OCI-LY1 (cell line): ENCODE measurements around the gene FBLN2.

Experiments
- H2AFZ ChIP-seq: fragments of 200-600 bp; sonication (generic), shearing (Covaris generic); 2 replicates; pipeline ENCODE4 v1.6.0; 2014; ENCODE audit warnings: antibody characterized with exemption, mild to moderate bottlenecking, low read length
- H3F3A ChIP-seq: fragments of 200-600 bp; sonication (generic), shearing (Covaris generic); 2 replicates; pipeline ENCODE4 v1.6.0; 2014; ENCODE audit warnings: mild to moderate bottlenecking, antibody characterized with exemption, low read length, moderate library complexity; ENCODE audit not compliant: insufficient read depth
- H3K27ac ChIP-seq: fragments of 200-600 bp; sonication (generic); 2 replicates; pipeline ENCODE4 v1.5.1; 2014; ENCODE audit warnings: low read length, mixed run types, mild to moderate bottlenecking, low read depth; ENCODE audit not compliant: poor library complexity, severe bottlenecking
- H3K27me3 ChIP-seq: fragments of 200-600 bp; sonication (generic); 2 replicates; pipeline ENCODE4 v1.6.0; 2014; ENCODE audit warnings: antibody characterized with exemption, mild to moderate bottlenecking, low read length, moderate library complexity; ENCODE audit not compliant: insufficient read depth
- H3K36me3 ChIP-seq: fragments of 200-600 bp; sonication (generic); 2 replicates; pipeline ENCODE4 v1.6.1; 2014; ENCODE audit warnings: mild to moderate bottlenecking, antibody characterized with exemption, low read length, moderate library complexity, mixed read lengths; ENCODE audit not compliant: insufficient read depth
- H3K4me1 ChIP-seq: fragments of 200-600 bp; sonication (generic); 2 replicates; pipeline ENCODE4 v1.5.1; 2014; ENCODE audit warnings: mild to moderate bottlenecking, low read length, moderate library complexity; ENCODE audit not compliant: insufficient read depth, severe bottlenecking
- H3K4me2 ChIP-seq: fragments of 200-600 bp; sonication (generic), shearing (Covaris generic); 2 replicates; pipeline ENCODE4 v1.6.1; 2014; ENCODE audit warnings: low read length
- H3K4me3 ChIP-seq: fragments of 200-600 bp; sonication (generic); 2 replicates; pipeline ENCODE4 v1.5.1; 2014; ENCODE audit warnings: low read length, low read depth, mild to moderate bottlenecking, mixed read lengths; ENCODE audit not compliant: poor library complexity, severe bottlenecking
- H3K79me2 ChIP-seq: fragments of 200-600 bp; shearing (Covaris generic); 2 replicates; pipeline ENCODE4 v1.6.1; 2016; ENCODE audit warnings: mixed run types, low read length, mixed read lengths; ENCODE audit not compliant: insufficient read depth
- H3K9ac ChIP-seq: fragments of 200-600 bp; sonication (generic), shearing (Covaris generic); 2 replicates; pipeline ENCODE4 v1.6.1; 2014; ENCODE audit warnings: mild to moderate bottlenecking, low read length, mixed read lengths
- H3K9me2 ChIP-seq: fragments of 200-600 bp; sonication (generic), shearing (Covaris generic); 2 replicates; pipeline ENCODE4 v1.6.1; 2014; ENCODE audit warnings: low read depth, mild to moderate bottlenecking, low read length, mixed read lengths
- H3K9me3 ChIP-seq: fragments of 200-600 bp; shearing (Covaris generic); 2 replicates; pipeline ENCODE4 v1.6.1; 2014; ENCODE audit warnings: low read length, mixed read lengths
- H4K20me1 ChIP-seq: fragments of 200-600 bp; sonication (generic), shearing (Covaris generic); 2 replicates; pipeline ENCODE4 v1.6.0; 2016; ENCODE audit warnings: mild to moderate bottlenecking, low read length; ENCODE audit not compliant: insufficient read depth
- EZH2 ChIP-seq: fragments of 200-600 bp; sonication (generic), shearing (Covaris generic); IDR thresholded peaks from 2 replicates; pipeline ENCODE4 v1.8.0; 2017; ENCODE audit warnings: borderline replicate concordance, mixed run types, mild to moderate bottlenecking, antibody characterized with exemption, low read length, moderate library complexity, mixed read lengths
- TF ChIP-seq, protein P1 (sequence below): fragments of 200-600 bp; sonication (generic), shearing (Covaris generic); IDR thresholded peaks from 2 replicates; pipeline ENCODE4 v1.5.1; 2017; ENCODE audit warnings: mild to moderate bottlenecking, antibody characterized with exemption, low read length, moderate library complexity, mixed read lengths

The FBLN2 gene

DNA sequence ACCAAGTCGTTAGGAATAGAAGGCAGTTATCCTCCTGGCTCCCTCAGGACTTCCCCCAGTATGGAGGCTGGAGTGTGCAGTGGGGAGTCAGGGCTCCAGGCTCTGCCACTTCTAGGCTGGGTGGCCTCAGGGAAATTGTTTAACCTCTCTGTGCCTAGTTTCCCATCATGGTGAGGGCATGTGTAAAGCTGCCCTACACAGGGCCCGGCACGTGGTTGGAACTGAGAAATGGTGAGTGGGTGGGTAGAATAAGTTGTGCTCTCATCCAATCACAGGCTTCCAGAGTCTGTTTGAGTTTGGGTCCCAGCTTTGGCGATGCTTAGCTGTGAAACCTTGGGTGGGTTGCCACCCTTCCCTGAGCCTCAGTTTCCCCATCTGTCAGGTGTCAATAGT is 117.3 kb downstream of the FBLN2 start:
- TF ChIP-seq, protein P1, sequence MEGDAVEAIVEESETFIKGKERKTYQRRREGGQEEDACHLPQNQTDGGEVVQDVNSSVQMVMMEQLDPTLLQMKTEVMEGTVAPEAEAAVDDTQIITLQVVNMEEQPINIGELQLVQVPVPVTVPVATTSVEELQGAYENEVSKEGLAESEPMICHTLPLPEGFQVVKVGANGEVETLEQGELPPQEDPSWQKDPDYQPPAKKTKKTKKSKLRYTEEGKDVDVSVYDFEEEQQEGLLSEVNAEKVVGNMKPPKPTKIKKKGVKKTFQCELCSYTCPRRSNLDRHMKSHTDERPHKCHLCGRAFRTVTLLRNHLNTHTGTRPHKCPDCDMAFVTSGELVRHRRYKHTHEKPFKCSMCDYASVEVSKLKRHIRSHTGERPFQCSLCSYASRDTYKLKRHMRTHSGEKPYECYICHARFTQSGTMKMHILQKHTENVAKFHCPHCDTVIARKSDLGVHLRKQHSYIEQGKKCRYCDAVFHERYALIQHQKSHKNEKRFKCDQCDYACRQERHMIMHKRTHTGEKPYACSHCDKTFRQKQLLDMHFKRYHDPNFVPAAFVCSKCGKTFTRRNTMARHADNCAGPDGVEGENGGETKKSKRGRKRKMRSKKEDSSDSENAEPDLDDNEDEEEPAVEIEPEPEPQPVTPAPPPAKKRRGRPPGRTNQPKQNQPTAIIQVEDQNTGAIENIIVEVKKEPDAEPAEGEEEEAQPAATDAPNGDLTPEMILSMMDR = no peak
- TF ChIP-seq EZH2 = no peak

GRCh38 chr3:13666781-13667709 is 118.1 kb downstream of the FBLN2 start:
- no peaks in the 10 kb centered on the region for H3K27me3 ChIP-seq
- TF ChIP-seq, protein P1 = no peak
- TF ChIP-seq EZH2 = no peak

More for the DNA sequence above, 117.3 kb downstream of the FBLN2 start:
- no peak overlapping the region for H3K4me3 ChIP-seq
- no peaks in the 10 kb centered on the region for H3K4me1 ChIP-seq
- no peak overlapping the region for H3K9ac ChIP-seq
- no peaks in the 10 kb centered on the region for H4K20me1 ChIP-seq
- no peaks in the 10 kb centered on the region for H3K79me2 ChIP-seq
- H3K27ac ChIP-seq = no peak overlapping the region
- H3K27me3 ChIP-seq = no peaks in the 10 kb centered on the region; the same call in 1 of the 2 replicates
- no peaks in the 10 kb centered on the region for H3K9me3 ChIP-seq
- no peaks in the 10 kb centered on the region for H3F3A ChIP-seq
- no peak overlapping the region for H2AFZ ChIP-seq
- H3K36me3 ChIP-seq = no peaks in the 10 kb centered on the region
- no peaks in the 10 kb centered on the region for H3K9me2 ChIP-seq
- H3K4me2 ChIP-seq = no peak overlapping the region

DNA sequence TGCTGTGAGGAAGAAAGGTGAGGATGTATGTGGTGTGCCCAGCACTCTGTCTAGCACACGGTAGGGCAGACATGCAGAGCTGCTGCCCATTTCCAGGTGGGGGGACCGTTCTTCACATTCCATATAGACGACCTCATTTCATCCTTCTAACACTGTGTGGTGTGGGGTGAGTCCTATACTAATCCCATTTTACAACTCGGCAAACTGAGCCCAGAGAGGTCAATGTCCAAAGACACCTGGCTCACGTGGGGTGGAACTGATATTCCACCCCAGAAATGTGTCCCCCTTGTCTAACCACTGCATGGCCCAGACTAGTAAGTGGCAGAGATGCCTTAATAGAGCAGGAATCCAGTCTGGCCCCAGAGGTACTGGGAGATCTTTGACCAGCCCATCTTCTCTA is 119.2 kb downstream of the FBLN2 start:
- no peak overlapping the region for H3K27ac ChIP-seq
- no peaks in the 10 kb centered on the region for H4K20me1 ChIP-seq
- no peaks in the 10 kb centered on the region for H3K9me3 ChIP-seq
- H3K9me2 ChIP-seq = no peaks in the 10 kb centered on the region
- no peaks in the 10 kb centered on the region for H3K4me1 ChIP-seq
- H3K79me2 ChIP-seq = no peaks in the 10 kb centered on the region
- H3K9ac ChIP-seq = no peak overlapping the region
- H3K36me3 ChIP-seq = no peaks in the 10 kb centered on the region
- no peaks in the 10 kb centered on the region for H3F3A ChIP-seq
- TF ChIP-seq EZH2 = no peak
- TF ChIP-seq, protein P1 = no peak
- H3K27me3 ChIP-seq = no peaks in the 10 kb centered on the region
- no peak overlapping the region for H2AFZ ChIP-seq
- no peak overlapping the region for H3K4me3 ChIP-seq
- no peak overlapping the region for H3K4me2 ChIP-seq

More at GRCh38 chr3:13666781-13667709, 118.1 kb downstream of the FBLN2 start:
- Histone ChIP-seq H3K79me2 (no peaks in the 10 kb centered on the region), H3K4me1 (no peaks in the 10 kb centered on the region), H3K4me3 (no peak overlapping the region), H3K9ac (no peak overlapping the region), H3F3A (no peaks in the 10 kb centered on the region), H3K36me3 (no peaks in the 10 kb centered on the region), H4K20me1 (no peaks in the 10 kb centered on the region), H3K9me3 (no peaks in the 10 kb centered on the region), H3K9me2 (no peaks in the 10 kb centered on the region), H3K4me2 (no peak overlapping the region), H3K27ac (no peak overlapping the region), H2AFZ (no peak overlapping the region)
